ENCODE measurements around the gene MOCS1.

The MOCS1 gene

DNA sequence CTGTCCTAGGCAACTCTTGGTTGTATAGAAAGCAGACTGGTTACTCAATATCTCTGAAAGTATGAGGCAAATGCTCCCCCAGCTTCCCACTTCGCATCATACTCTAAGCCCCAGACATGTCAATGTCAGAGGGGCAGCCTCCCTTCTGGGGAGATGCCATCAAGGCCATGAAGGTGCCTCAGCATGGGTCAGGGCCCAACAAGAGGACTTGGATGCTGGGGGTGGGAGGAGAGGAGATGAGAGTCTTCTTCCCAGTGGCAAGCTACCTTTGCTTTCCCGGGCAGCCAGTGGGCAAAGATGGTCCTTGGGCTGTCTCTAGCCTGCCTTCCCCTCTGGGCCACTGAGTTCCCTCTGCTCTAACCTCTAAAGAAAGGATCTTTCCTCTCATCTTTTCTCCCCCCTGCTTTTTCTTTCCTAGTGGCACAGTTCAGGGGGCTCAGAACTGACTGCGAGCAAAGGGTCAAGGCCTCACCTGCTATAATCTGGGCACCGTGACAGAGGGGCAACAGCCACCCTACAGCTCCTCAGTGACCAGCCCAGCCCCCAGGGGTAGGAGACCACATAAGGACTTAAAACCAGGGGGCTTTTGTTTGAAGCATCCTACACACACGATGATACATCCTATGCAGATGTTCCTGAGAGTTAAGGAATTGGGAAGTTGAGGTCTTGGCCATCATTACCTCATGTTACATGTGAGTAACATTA is 26.2 kb downstream of the MOCS1 start:
- Histone ChIP-seq H4K20me1 (ENCODE audit: insufficient read depth, low read length) (no peaks in the 10 kb centered on the region), H3K9me3 (ENCODE audit: insufficient read depth, low read length) (no peaks in the 10 kb centered on the region), H3K4me2 (ENCODE audit: low read length) (no peak overlapping the region), H3K36me3 (replicated peaks; ENCODE audit: low read depth, low read length) (no peaks in the 10 kb centered on the region), H3K79me2 (ENCODE audit: low read length) (no peaks in the 10 kb centered on the region), H2AFZ (ENCODE audit: low read depth, low read length) (no peak overlapping the region), H3K9ac (ENCODE audit: low read length) (no peak overlapping the region), H3K4me1 (ENCODE audit: low read length) (no peaks in the 10 kb centered on the region), H3K27ac (ENCODE audit: low read length) (no peak overlapping the region), H3K27me3 (ENCODE audit: low read depth, low read length) (no peaks in the 10 kb centered on the region), H3K4me3 (ENCODE audit: low read length) (no peak overlapping the region)
- TF ChIP-seq, protein P1, sequence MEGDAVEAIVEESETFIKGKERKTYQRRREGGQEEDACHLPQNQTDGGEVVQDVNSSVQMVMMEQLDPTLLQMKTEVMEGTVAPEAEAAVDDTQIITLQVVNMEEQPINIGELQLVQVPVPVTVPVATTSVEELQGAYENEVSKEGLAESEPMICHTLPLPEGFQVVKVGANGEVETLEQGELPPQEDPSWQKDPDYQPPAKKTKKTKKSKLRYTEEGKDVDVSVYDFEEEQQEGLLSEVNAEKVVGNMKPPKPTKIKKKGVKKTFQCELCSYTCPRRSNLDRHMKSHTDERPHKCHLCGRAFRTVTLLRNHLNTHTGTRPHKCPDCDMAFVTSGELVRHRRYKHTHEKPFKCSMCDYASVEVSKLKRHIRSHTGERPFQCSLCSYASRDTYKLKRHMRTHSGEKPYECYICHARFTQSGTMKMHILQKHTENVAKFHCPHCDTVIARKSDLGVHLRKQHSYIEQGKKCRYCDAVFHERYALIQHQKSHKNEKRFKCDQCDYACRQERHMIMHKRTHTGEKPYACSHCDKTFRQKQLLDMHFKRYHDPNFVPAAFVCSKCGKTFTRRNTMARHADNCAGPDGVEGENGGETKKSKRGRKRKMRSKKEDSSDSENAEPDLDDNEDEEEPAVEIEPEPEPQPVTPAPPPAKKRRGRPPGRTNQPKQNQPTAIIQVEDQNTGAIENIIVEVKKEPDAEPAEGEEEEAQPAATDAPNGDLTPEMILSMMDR (IDR thresholded peaks at IDR 0.05; ENCODE audit: low read depth, low read length) = no peak
- no peak for TF ChIP-seq EZH2phosphoT487 (IDR thresholded peaks at IDR 0.05; ENCODE audit: low read depth)

DNA sequence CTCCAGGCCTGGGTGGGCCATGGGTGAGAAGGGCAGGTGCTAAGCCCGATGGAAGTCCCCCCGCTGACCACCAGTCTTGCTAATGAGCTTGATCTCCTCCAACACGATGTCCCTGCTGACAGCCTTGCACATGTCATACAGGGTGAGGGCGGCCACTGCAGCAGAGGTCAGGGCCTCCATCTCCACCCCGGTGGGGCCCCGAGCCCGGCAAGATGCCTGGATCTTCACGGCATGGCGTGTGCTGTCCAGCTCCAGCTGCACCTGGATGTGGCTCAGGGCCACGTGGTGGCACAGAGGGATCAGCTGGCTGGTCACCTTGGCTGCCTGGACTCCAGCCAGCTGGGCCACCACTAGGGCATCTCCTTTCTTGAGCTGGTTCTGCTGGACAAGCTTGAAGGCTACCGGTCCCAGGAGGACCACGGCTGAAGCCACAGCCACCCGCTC is 27.9 kb downstream of the MOCS1 start:
- no peaks in the 10 kb centered on the region for H3K79me2 ChIP-seq (ENCODE audit: low read length)

DNA sequence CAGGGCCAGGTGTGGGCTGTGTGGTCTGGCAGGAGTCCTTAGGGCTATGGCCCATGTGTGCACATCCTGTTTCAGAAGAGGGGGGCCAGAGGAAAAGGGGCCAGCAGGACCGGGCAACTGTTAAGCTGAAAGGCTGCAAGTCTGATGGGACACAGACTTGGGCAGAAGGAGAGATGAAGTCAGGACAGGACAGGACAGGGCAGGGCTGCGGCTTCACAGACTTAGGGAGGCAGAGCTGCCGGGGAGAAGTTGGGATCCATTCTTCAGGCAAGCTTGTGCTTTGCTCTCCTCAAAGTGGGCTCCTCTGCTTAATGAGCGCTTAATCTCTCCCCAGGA is 28.7 kb downstream of the MOCS1 start:
- H3K79me2 ChIP-seq (ENCODE audit: low read length) = no peaks in the 10 kb centered on the region
- H3K4me3 ChIP-seq (ENCODE audit: low read length) = no peak overlapping the region
- no peaks in the 10 kb centered on the region for H3K4me1 ChIP-seq (ENCODE audit: low read length)
- no peak overlapping the region for H3K4me2 ChIP-seq (ENCODE audit: low read length)
- no peak overlapping the region for H3K27ac ChIP-seq (ENCODE audit: low read length)
- H3K9ac ChIP-seq (ENCODE audit: low read length) = no peak overlapping the region
- no peak overlapping the region for H2AFZ ChIP-seq (ENCODE audit: low read depth, low read length)
- no peaks in the 10 kb centered on the region for H3K27me3 ChIP-seq (ENCODE audit: low read depth, low read length)
- TF ChIP-seq, protein P1 (IDR thresholded peaks at IDR 0.05; ENCODE audit: low read depth, low read length) = no peak
- TF ChIP-seq EZH2phosphoT487 (IDR thresholded peaks at IDR 0.05; ENCODE audit: low read depth) = no peak
- no peaks in the 10 kb centered on the region for H4K20me1 ChIP-seq (ENCODE audit: insufficient read depth, low read length)
- H3K36me3 ChIP-seq (replicated peaks; ENCODE audit: low read depth, low read length) = no peaks in the 10 kb centered on the region
- H3K9me3 ChIP-seq (ENCODE audit: insufficient read depth, low read length) = no peaks in the 10 kb centered on the region

More for the DNA sequence above, 27.9 kb downstream of the MOCS1 start:
- no peaks in the 10 kb centered on the region for H3K36me3 ChIP-seq (replicated peaks; ENCODE audit: low read depth, low read length)
- no peaks in the 10 kb centered on the region for H3K9me3 ChIP-seq (ENCODE audit: insufficient read depth, low read length)
- no peak overlapping the region for H3K9ac ChIP-seq (ENCODE audit: low read length)
- H3K27ac ChIP-seq (ENCODE audit: low read length) = no peak overlapping the region
- TF ChIP-seq, protein P1 (IDR thresholded peaks at IDR 0.05; ENCODE audit: low read depth, low read length) = no peak
- TF ChIP-seq EZH2phosphoT487 (IDR thresholded peaks at IDR 0.05; ENCODE audit: low read depth) = no peak
- H2AFZ ChIP-seq (ENCODE audit: low read depth, low read length) = no peak overlapping the region
- no peaks in the 10 kb centered on the region for H3K27me3 ChIP-seq (ENCODE audit: low read depth, low read length)
- no peaks in the 10 kb centered on the region for H3K4me1 ChIP-seq (ENCODE audit: low read length)
- H3K4me3 ChIP-seq (ENCODE audit: low read length) = no peak overlapping the region
- H3K4me2 ChIP-seq (ENCODE audit: low read length) = no peak overlapping the region
- H4K20me1 ChIP-seq (ENCODE audit: insufficient read depth, low read length) = no peaks in the 10 kb centered on the region

DNA sequence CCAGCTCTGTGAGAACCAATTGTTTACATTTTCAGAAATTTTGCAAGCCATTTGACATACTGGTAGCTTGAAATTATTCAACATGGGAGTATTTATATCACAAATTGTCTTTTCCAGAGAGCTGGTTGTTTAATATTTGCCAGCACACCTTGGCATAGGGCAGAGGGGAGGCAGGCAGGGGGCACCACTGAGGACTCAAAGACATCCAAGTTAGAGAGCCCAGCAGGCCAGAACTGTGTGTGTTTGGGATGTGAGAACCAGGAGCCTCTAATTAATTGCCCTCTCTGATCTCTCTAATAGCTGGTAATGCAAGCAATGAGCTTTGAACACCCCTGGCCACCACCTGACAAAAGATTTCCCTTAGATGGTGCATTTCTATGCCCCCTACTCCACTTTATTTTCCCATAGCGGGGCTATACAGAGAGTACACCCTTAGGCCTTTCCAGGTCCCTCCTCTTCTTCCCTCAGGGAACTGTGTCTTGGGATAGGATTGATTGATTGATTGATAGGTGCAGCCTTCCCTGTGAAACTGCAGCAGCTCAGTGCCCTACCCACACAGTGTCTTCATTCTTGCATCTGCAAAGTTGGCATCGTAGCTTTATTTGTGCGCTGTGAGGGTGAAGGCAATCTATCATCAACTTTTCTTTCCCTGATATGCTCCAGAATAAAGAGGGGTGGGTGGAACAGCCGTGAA is 29.2 kb downstream of the MOCS1 start:
- Histone ChIP-seq H3K4me3 (ENCODE audit: low read length) (no peak overlapping the region), H3K4me1 (ENCODE audit: low read length) (no peaks in the 10 kb centered on the region), H3K4me2 (ENCODE audit: low read length) (no peak overlapping the region), H2AFZ (ENCODE audit: low read depth, low read length) (no peak overlapping the region), H3K79me2 (ENCODE audit: low read length) (no peaks in the 10 kb centered on the region), H4K20me1 (ENCODE audit: insufficient read depth, low read length) (no peaks in the 10 kb centered on the region), H3K27me3 (ENCODE audit: low read depth, low read length) (0 out of 2 replicates have a peak, but pooled peaks cover under 1% of the 10 kb centered on the region), H3K9me3 (ENCODE audit: insufficient read depth, low read length) (no peaks in the 10 kb centered on the region), H3K27ac (ENCODE audit: low read length) (no peak overlapping the region), H3K36me3 (replicated peaks; ENCODE audit: low read depth, low read length) (no peaks in the 10 kb centered on the region), H3K9ac (ENCODE audit: low read length) (no peak overlapping the region)
- TF ChIP-seq, protein P1 (IDR thresholded peaks at IDR 0.05; ENCODE audit: low read depth, low read length) = no peak
- no peak for TF ChIP-seq EZH2phosphoT487 (IDR thresholded peaks at IDR 0.05; ENCODE audit: low read depth)

Data from OCI-LY3 (cell line).